Small intestine (tissue), 7 donors: Measurements from ENCODE around the gene NTPCR. TPM values are rescaled to one million over a fixed set of nuclear protein-coding genes. Genes with fewer than 3 reads are reported as not detected.

Experiments used
- DNase-seq, 2 donors: peaks; one replicate each; pipeline versions ENCODE4 v3.0.0 to v3.0.0-alpha.2; 2013
- FAIRE-seq: peaks from 2 replicates; lab custom pipeline; 2012; peaks lifted over from hg19 to GRCh38; lab: Jason Lieb, UNC
- H3K27ac ChIP-seq, 3 donors: one replicate each; pipeline ENCODE4 v1.5.1; 2013; ENCODE audit warnings: low read length in 2 of 3, mild to moderate bottlenecking in 2 of 3, control low read depth in 1 of 3, inconsistent platforms in 1 of 3, low read depth in 1 of 3, moderate library complexity in 1 of 3
- H3K27me3 ChIP-seq, 3 donors: one replicate each; pipeline ENCODE4 v1.6.1; 2013; ENCODE audit warnings: low read length in 3 of 3, inconsistent platforms in 1 of 3; ENCODE audit not compliant: control insufficient read depth in 3 of 3, insufficient read depth in 3 of 3
- H3K36me3 ChIP-seq, 3 donors: one replicate each; pipeline ENCODE4 v1.6.1; 2013; ENCODE audit warnings: low read length in 3 of 3, inconsistent platforms in 1 of 3, low read depth in 1 of 3, mild to moderate bottlenecking in 1 of 3, moderate library complexity in 1 of 3; ENCODE audit not compliant: control insufficient read depth in 3 of 3, insufficient read depth in 2 of 3
- H3K4me1 ChIP-seq, 3 donors: one replicate each; pipeline ENCODE4 v1.6.1; 2013; ENCODE audit warnings: low read length in 2 of 3, inconsistent platforms in 1 of 3, low read depth in 1 of 3, mild to moderate bottlenecking in 1 of 3, moderate library complexity in 1 of 3; ENCODE audit not compliant: control insufficient read depth in 3 of 3, insufficient read depth in 2 of 3
- H3K4me3 ChIP-seq, 3 donors: one replicate each; pipeline ENCODE4 v1.5.1; 2013; ENCODE audit warnings: low read length in 3 of 3, control low read depth in 1 of 3, inconsistent platforms in 1 of 3, low read depth in 1 of 3, mild to moderate bottlenecking in 1 of 3, moderate library complexity in 1 of 3
- H3K9me3 ChIP-seq, 2 donors: one replicate each; pipeline ENCODE4 v1.6.1; 2013; ENCODE audit warnings: low read depth in 1 of 2, low read length in 1 of 2; ENCODE audit not compliant: control insufficient read depth in 2 of 2, insufficient read depth in 1 of 2
- WGBS, 3 donors: extraction: QIAGEN DNeasy Blood & Tissue Kit; methylation state at CpG; one replicate each; pipeline ENCODE4 v1.1.7; 2013; 5-methylcytosine and 5-hydroxymethylcytosine counted together
- polyA plus RNA-seq, 4 donors: library from polyadenylated mRNA; stranded (reverse) in 3 of 4; unstranded in 1 of 4; fragments of 200-250 nt in 3 of 4; fragments of 120-200 nt in 1 of 4; gene quantifications; one replicate each; pipeline versions ENCODE4 v1.2.1 to v1.2.3, GENCODE V29; 2013
- donor health status: healthy with polysubstance abuse.
- donor health status: control.
- donor health status: control.
- donor health status: Bipolar disorder and iron deficiency.
- donor health status: healthy.

Gene NTPCR
- polyA plus RNA-seq, 4 donors, result 48.5 to 65.6 (median 58.1) TPM

DNA sequence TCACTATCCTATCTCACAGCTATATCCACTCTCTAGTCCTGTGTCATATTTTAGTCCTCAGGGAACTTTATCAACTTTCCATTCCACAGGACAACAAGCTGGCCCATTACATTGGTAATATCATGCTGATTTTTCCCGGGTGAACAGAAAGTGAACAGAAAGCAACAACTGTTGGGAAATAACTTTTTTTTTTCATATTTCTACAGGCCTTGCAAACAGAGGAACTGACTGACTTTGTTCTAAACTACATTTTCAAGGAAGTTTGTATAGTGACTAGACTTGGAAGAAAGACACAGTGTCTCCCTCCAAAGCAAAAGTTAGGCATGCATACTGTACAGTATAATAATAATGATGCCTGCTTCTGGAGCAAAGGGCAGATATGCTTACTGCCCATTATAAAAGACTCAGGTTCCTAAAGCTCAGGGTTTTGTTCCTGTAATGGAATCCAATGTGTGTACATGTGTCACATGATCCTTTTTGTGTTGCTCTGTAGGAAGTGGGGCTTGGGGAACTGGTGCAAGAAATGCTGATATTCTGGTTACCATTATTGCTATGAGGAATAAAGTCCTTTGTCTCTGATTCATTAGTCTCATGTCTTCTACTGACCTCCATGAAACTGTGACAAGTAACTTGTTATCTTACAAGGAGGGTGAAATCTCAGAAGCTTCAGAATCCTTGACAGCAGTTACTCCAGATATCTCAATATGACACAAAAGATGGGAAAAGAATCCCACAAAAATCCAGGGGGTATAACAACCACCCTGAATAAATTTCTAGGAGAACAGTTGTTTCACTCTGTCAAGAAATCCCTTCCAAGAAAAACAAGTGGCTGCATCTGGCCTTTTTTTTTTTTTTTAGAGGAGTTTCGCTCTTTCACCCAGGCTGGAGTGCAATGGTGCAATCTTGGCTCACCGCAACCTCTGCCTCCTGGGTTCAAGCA, 17.7 kb upstream of the NTPCR start:
- H3K4me1 ChIP-seq, result no peaks in the 10 kb centered on the region
- FAIRE-seq, result no peak
- 72 to 89% (median 83%) methylated on average over 3 of the region's 3 CpGs for WGBS, 3 donors
- H3K27ac ChIP-seq, result no peak overlapping the region
- no peak overlapping the region for H3K4me3 ChIP-seq
- H3K9me3 ChIP-seq, result no peaks in the 10 kb centered on the region
- no peaks in the 10 kb centered on the region for H3K36me3 ChIP-seq
- no peaks in the 10 kb centered on the region for H3K27me3 ChIP-seq
- no peak for DNase-seq

DNA sequence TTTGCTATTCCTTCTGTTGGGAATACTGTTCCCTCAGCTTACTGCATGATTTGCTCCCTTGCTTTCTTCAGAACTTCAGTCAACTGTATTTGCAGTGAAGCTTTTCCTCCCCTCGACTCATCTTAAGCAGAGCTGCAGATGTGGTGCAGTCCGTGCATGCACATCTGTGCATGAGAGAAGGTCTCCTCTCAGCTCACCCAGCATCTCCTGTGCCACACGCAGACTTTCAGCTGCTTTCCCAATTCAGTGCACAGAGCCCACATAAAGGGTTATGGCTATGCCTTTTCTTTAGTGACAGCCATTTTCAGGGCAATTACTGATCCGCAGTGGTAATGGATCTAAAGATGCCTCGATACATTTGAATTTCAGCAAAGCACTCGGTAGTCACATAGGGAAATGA, 13.5 kb upstream of the NTPCR start:
- Histone ChIP-seq H3K36me3 (no peaks in the 10 kb centered on the region), H3K4me3 (no peak overlapping the region), H3K27me3 (no peaks in the 10 kb centered on the region), H3K27ac (no peak overlapping the region), H3K4me1 (no peaks in the 10 kb centered on the region), H3K9me3 (no peaks in the 10 kb centered on the region)
- no peak for FAIRE-seq
- WGBS, 3 donors, result 90 to 95% (median 91%) methylated on average over 6 of the region's 6 CpGs
- no peak for DNase-seq

DNA sequence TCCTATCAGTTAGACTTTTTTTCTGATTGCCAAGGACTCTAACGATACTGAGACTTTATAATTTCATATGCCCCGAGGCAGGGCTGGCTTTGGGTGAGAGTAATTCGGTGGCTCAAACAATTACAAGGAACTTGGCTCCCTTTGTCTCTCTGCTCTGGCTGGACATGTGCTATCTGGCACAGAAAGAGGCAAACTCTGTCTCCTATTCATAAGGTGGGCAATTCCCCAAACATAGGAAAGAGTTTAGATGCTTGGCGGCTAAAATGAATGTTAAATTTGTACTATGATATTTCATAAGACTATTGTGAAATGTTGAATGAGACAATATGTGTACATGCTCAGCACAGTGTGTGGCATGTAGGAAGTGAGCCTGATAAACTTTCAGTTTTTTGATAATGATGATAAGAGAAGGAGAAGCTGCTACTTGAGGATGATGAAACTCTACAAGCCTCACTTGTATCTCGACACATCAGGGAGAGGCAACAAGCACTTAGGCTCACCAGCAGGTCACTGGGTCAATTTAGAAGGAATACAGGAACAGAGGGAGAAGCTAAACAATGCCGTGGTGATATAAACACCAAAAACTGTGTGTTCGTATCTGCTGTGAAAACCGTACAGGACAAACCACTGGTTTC, 12.6 kb upstream of the NTPCR start:
- Histone ChIP-seq H3K4me1 (no peaks in the 10 kb centered on the region), H3K36me3 (no peaks in the 10 kb centered on the region), H3K9me3 (no peaks in the 10 kb centered on the region), H3K27ac (no peak overlapping the region), H3K27me3 (no peaks in the 10 kb centered on the region), H3K4me3 (no peak overlapping the region)
- WGBS, 3 donors, result 64 to 68% (median 66%) methylated on average over 8 of the region's 8 CpGs
- FAIRE-seq (no peak), DNase-seq (no peak)

- 91 to 96% (median 91%) methylated on average over 11 of the region's 11 CpGs for WGBS, 3 donors
- H3K4me3 ChIP-seq, result no peak overlapping the region
These were observed 11.5 kb upstream of the NTPCR start for GRCh38 chr1:232938926-232939325.

DNA sequence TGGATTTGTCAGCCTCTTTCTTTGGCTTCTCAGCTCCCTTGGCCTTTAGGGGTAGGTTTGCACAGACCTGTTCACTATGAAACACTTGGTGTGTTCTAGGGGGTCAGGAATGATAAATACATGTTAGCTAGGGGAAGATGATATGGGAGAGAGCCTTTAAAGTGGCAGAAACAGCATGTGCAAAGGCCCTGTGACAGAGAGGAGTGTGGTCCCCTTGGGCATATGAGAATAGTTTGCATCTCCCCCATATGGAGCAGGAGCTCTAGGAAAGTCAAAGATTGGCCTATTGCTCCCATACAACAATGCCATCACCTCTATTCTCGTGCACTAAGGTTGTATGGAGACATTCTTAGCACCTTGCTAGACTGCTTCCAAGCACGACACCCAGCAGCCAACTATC, 10.7 kb upstream of the NTPCR start:
- Histone ChIP-seq H3K9me3 (no peaks in the 10 kb centered on the region), H3K27me3 (no peaks in the 10 kb centered on the region), H3K27ac (no peak overlapping the region), H3K4me3 (no peak overlapping the region), H3K36me3 (no peaks in the 10 kb centered on the region), H3K4me1 (no peaks in the 10 kb centered on the region)
- DNase-seq (no peak), FAIRE-seq (no peak)
- 83 to 93% (median 87%) methylated on average over 2 of the region's 2 CpGs for WGBS, 3 donors

More at GRCh38 chr1:232938926-232939325, 11.5 kb upstream of the NTPCR start:
- Histone ChIP-seq H3K27me3 (no peaks in the 10 kb centered on the region), H3K36me3 (no peaks in the 10 kb centered on the region), H3K27ac (no peak overlapping the region), H3K9me3 (no peaks in the 10 kb centered on the region), H3K4me1 (no peaks in the 10 kb centered on the region)
- DNase-seq (no peak), FAIRE-seq (no peak)

DNA sequence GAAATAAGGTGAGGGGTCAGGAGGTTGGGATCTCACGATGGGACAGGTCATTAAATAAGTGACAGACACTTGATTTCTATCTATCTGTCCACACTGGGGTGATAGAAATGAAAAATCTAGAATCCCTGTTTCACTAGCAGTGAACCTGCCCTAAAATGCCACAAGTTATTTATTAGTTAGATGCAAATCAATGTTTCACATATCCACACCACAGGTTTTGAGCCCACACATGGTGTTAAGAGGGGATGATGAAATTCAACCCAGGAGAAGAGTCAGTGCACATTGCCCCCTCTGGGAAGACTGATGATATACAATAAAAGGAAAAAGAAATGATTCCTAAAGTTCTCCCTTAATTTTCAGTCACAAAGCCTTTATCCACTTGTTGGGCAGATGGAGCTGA, 10.1 kb upstream of the NTPCR start:
- no peak for DNase-seq
- H3K4me1 ChIP-seq, result no peaks in the 10 kb centered on the region
- no peaks in the 10 kb centered on the region for H3K36me3 ChIP-seq
- WGBS, 3 donors, result 31 to 80% (median 58%) methylated on average over 1 of the region's 1 CpG
- FAIRE-seq, result no peak
- no peaks in the 10 kb centered on the region for H3K9me3 ChIP-seq
- H3K27ac ChIP-seq, result no peak overlapping the region
- H3K4me3 ChIP-seq, result no peak overlapping the region
- H3K27me3 ChIP-seq, result no peaks in the 10 kb centered on the region

- Histone ChIP-seq H3K27ac (no peak overlapping the region), H3K4me3 (no peak overlapping the region), H3K36me3 (no peaks in the 10 kb centered on the region), H3K27me3 (no peaks in the 10 kb centered on the region), H3K9me3 (no peaks in the 10 kb centered on the region), H3K4me1 (no peaks in the 10 kb centered on the region)
- FAIRE-seq, result no peak
- WGBS, 3 donors, result 82 to 85% (median 82%) methylated on average over 8 of the region's 8 CpGs
- no peak for DNase-seq
These were observed 7.8 kb upstream of the NTPCR start for GRCh38 chr1:232942413-232943294.

- FAIRE-seq, result no peak
- WGBS, 3 donors, result 48 to 62% (median 56%) methylated on average over 9 of the region's 9 CpGs
- H3K9me3 ChIP-seq, result no peaks in the 10 kb centered on the region
These were observed 6.6 kb upstream of the NTPCR start for GRCh38 chr1:232943679-232944252.

More at GRCh38 chr1:232943679-232944252, 6.6 kb upstream of the NTPCR start:
- Histone ChIP-seq H3K4me1 (no peaks in the 10 kb centered on the region), H3K36me3 (no peaks in the 10 kb centered on the region), H3K27ac (peak overlapping the region in 1 of 3 donors; percentile 5), H3K27me3 (no peaks in the 10 kb centered on the region), H3K4me3 (no peak overlapping the region)
- DNase-seq, result no peak
